D721Med (cell line): Measurements from ENCODE around the gene PRKCSH.

Experiments
- DNase-seq: peaks from one replicate; pipeline ENCODE4 v3.0.0; 2011; ENCODE audit warnings: low spot score; ENCODE audit not compliant: insufficient read length
- FAIRE-seq: peaks from 2 replicates; lab custom pipeline; 2011; peaks lifted over from hg19 to GRCh38; lab: Jason Lieb, UNC
- CTCF ChIP-seq: IDR thresholded peaks from 2 replicates; pipeline ENCODE4 v1.5.1; 2012; ENCODE audit warnings: mild to moderate bottlenecking, control low read depth; ENCODE audit not compliant: insufficient read depth; ENCODE audit errors: missing control alignments

Gene PRKCSH

GRCh38 chr19:11481534-11482383 is 46.3 kb downstream of the PRKCSH start:
- DNase-seq, result peak; percentile 91
- TF ChIP-seq CTCF, result no peak
- FAIRE-seq, result no peak

- peak; percentile 90 for TF ChIP-seq CTCF
- FAIRE-seq, result no peak
- peak; percentile 92 for DNase-seq
Observed at GRCh38 chr19:11482384-11483050, 47.1 kb downstream of the PRKCSH start.

GRCh38 chr19:11483366-11484111 is 48.1 kb downstream of the PRKCSH start:
- DNase-seq (no peak), FAIRE-seq (no peak)
- no peak for TF ChIP-seq CTCF

- no peak for DNase-seq
- FAIRE-seq, result no peak
- no peak for TF ChIP-seq CTCF
Observed at GRCh38 chr19:11485245-11485837, 49.9 kb downstream of the PRKCSH start.

GRCh38 chr19:11486661-11487503 is 51.4 kb downstream of the PRKCSH start:
- FAIRE-seq, result no peak
- no peak for DNase-seq
- no peak for TF ChIP-seq CTCF

GRCh38 chr19:11489378-11489777 is 53.9 kb downstream of the PRKCSH start:
- no peak for DNase-seq
- TF ChIP-seq CTCF, result no peak
- FAIRE-seq, result no peak
